MM.1S (cell line): ENCODE measurements around the gene SMURF1.

Experiments
- DNase-seq: peaks from one replicate; pipeline ENCODE4 v3.0.0-alpha.2; 2015
- H2AFZ ChIP-seq: fragments of 300-600 bp; sonication (generic); 2 replicates; pipeline ENCODE4 v1.6.0; 2016; ENCODE audit warnings: antibody characterized with exemption, low read length
- H3F3A ChIP-seq: fragments of 300-600 bp; sonication (generic); 2 replicates; pipeline ENCODE4 v1.6.1; 2016; ENCODE audit warnings: mild to moderate bottlenecking, antibody characterized with exemption, low read length, moderate library complexity, mixed read lengths; ENCODE audit not compliant: insufficient read depth
- H3K27ac ChIP-seq: fragments of 300-600 bp; sonication (generic); 2 replicates; pipeline ENCODE4 v1.5.1; 2016; ENCODE audit warnings: mild to moderate bottlenecking, low read length
- H3K27me3 ChIP-seq: fragments of 300-600 bp; sonication (generic); replicated peaks from 2 replicates; pipeline ENCODE4 v1.6.0; 2016; ENCODE audit warnings: low read length; ENCODE audit not compliant: insufficient read depth
- H3K36me3 ChIP-seq: fragments of 300-600 bp; sonication (generic); replicated peaks from 2 replicates; pipeline ENCODE4 v1.6.1; 2016; ENCODE audit warnings: mild to moderate bottlenecking, low read length, mixed read lengths; ENCODE audit not compliant: insufficient read depth
- H3K4me1 ChIP-seq: fragments of 300-600 bp; sonication (generic); 2 replicates; pipeline ENCODE4 v1.6.1; 2016; ENCODE audit warnings: low read length, mixed read lengths
- H3K4me2 ChIP-seq: fragments of 300-600 bp; sonication (generic); 2 replicates; pipeline ENCODE4 v1.6.0; 2016; ENCODE audit warnings: low read depth, low read length
- H3K4me3 ChIP-seq: fragments of 300-600 bp; sonication (generic); 2 replicates; pipeline ENCODE4 v1.5.1; 2016; ENCODE audit warnings: low read length, mixed read lengths
- H3K79me2 ChIP-seq: fragments of 300-600 bp; sonication (generic); 2 replicates; pipeline ENCODE4 v1.6.1; 2016; ENCODE audit warnings: mixed run types, low read length, mixed read lengths
- H3K9ac ChIP-seq: fragments of 300-600 bp; sonication (generic); 2 replicates; pipeline ENCODE4 v1.6.1; 2016; ENCODE audit warnings: low read length, mixed read lengths
- H3K9me2 ChIP-seq: fragments of 300-600 bp; sonication (generic); replicated peaks from 2 replicates; pipeline ENCODE4 v1.6.1; 2016; ENCODE audit warnings: mild to moderate bottlenecking, low read length, mixed read lengths; ENCODE audit not compliant: insufficient read depth
- H3K9me3 ChIP-seq: fragments of 300-600 bp; sonication (generic); replicated peaks from 2 replicates; pipeline ENCODE4 v1.6.1; 2016; ENCODE audit warnings: mild to moderate bottlenecking, low read length, mixed read lengths; ENCODE audit not compliant: insufficient read depth
- H4K20me1 ChIP-seq: fragments of 300-600 bp; sonication (generic); 2 replicates; pipeline ENCODE4 v1.6.1; 2016; ENCODE audit warnings: mild to moderate bottlenecking, low read length, moderate library complexity, mixed read lengths; ENCODE audit not compliant: insufficient read depth
- EZH2 ChIP-seq: fragments of 300-600 bp; sonication (generic); optimal IDR thresholded peaks from 2 replicates; pipeline ENCODE3; 2017; ENCODE audit warnings: low read depth, mild to moderate bottlenecking, antibody characterized with exemption, low read length, mixed read lengths
- EZH2phosphoT487 ChIP-seq: fragments of 300-600 bp; sonication (generic); IDR thresholded peaks from 2 replicates; pipeline ENCODE4 v1.6.1; 2018; ENCODE audit warnings: antibody characterized with exemption, low read length
- TF ChIP-seq, protein P1 (sequence below): fragments of 300-600 bp; sonication (generic); IDR thresholded peaks from 2 replicates; pipeline ENCODE4 v1.5.1; 2016; ENCODE audit warnings: antibody characterized with exemption, low read length, mixed read lengths

Gene SMURF1

DNA sequence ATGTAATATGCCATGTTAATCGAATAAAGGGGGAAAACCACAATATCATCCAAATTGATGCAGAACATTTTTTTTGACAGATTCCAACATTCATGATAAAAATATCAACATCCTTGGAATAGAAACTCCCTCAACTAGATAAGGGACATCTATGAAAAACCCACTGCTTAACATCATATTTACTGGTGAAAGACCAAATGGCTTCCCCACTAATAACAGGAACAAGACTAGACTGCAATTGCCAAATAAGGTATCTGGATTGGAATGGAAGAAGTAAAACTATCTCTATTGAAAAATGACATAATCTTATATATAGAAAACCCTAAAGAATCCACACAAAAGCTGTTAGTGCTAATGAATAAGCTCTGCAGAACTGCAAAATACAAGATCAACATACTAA, 27.8 kb downstream of the SMURF1 start:
- no peak overlapping the region for H3K4me2 ChIP-seq
- H3K27ac ChIP-seq, result no peak overlapping the region
- H3K4me1 ChIP-seq, result peaks cover 11% of the 10 kb centered on the region
- H3K36me3 ChIP-seq, result no peaks in the 10 kb centered on the region
- H3K9me3 ChIP-seq, result no peaks in the 10 kb centered on the region
- DNase-seq, result no peak
- H3K9me2 ChIP-seq, result no peaks in the 10 kb centered on the region
- no peak overlapping the region for H3K4me3 ChIP-seq
- no peaks in the 10 kb centered on the region for H4K20me1 ChIP-seq
- H2AFZ ChIP-seq, result no peak overlapping the region
- no peak overlapping the region for H3K9ac ChIP-seq
- no peaks in the 10 kb centered on the region for H3K27me3 ChIP-seq
- TF ChIP-seq EZH2, result no peak
- TF ChIP-seq, protein P1, sequence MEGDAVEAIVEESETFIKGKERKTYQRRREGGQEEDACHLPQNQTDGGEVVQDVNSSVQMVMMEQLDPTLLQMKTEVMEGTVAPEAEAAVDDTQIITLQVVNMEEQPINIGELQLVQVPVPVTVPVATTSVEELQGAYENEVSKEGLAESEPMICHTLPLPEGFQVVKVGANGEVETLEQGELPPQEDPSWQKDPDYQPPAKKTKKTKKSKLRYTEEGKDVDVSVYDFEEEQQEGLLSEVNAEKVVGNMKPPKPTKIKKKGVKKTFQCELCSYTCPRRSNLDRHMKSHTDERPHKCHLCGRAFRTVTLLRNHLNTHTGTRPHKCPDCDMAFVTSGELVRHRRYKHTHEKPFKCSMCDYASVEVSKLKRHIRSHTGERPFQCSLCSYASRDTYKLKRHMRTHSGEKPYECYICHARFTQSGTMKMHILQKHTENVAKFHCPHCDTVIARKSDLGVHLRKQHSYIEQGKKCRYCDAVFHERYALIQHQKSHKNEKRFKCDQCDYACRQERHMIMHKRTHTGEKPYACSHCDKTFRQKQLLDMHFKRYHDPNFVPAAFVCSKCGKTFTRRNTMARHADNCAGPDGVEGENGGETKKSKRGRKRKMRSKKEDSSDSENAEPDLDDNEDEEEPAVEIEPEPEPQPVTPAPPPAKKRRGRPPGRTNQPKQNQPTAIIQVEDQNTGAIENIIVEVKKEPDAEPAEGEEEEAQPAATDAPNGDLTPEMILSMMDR, result no peak
- no peak for TF ChIP-seq EZH2phosphoT487
- H3F3A ChIP-seq, result no peaks in the 10 kb centered on the region
- peaks cover 61% of the 10 kb centered on the region for H3K79me2 ChIP-seq

DNA sequence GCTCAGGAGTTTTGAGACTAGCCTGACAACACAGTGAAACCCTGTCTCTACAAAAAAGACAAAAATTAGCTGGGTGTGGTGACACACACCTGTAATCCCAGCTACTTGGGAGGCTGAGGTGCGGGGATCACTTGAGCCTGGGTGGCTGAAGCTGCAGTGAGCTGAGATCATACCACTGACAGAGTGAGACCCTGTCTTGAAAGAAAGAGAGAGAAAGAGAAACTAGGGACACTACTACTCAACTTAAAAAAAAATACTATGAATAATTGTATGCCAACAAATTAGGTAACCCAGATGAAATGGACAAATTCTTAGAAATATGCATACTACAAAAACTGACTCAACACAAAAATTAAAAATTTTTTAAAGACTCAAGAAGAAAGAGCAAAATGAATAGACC, 28.5 kb downstream of the SMURF1 start:
- Histone ChIP-seq H3F3A (no peaks in the 10 kb centered on the region), H3K27me3 (no peaks in the 10 kb centered on the region), H3K9ac (no peak overlapping the region), H3K79me2 (peaks cover 66% of the 10 kb centered on the region), H3K4me2 (no peak overlapping the region), H3K4me1 (peaks cover 11% of the 10 kb centered on the region), H3K9me3 (no peaks in the 10 kb centered on the region), H2AFZ (no peak overlapping the region), H4K20me1 (no peaks in the 10 kb centered on the region), H3K36me3 (no peaks in the 10 kb centered on the region), H3K9me2 (no peaks in the 10 kb centered on the region), H3K27ac (no peak overlapping the region), H3K4me3 (no peak overlapping the region)
- no peak for DNase-seq
- TF ChIP-seq, protein P1, result no peak
- no peak for TF ChIP-seq EZH2

DNA sequence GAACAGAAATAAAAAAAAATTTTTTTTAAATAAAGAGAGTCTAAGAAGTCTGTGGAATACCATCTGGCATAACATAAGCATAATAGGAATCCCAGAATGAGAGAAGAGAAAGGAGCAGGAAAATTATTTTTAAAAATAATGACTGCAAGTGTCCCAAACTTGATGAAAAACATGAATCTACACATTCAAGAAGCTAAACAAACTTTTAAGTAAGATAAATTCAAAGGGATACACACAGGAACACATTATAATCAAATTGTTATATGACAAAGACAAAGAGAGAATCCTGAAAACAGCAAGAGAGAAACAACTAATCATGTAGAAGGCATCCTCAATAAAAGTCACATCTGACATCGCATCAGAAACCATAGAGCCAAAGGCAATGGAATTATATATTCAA, 30.9 kb downstream of the SMURF1 start:
- Histone ChIP-seq H3K4me1 (peaks cover 11% of the 10 kb centered on the region), H3K9me2 (no peaks in the 10 kb centered on the region), H2AFZ (no peak overlapping the region), H3K4me2 (no peak overlapping the region), H3K9ac (no peak overlapping the region), H3K36me3 (no peaks in the 10 kb centered on the region), H3K27me3 (no peaks in the 10 kb centered on the region), H3K4me3 (no peak overlapping the region), H3K9me3 (no peaks in the 10 kb centered on the region), H4K20me1 (no peaks in the 10 kb centered on the region), H3K27ac (no peak overlapping the region), H3K79me2 (peaks cover 69% of the 10 kb centered on the region), H3F3A (no peaks in the 10 kb centered on the region)
- DNase-seq, result no peak
- TF ChIP-seq, protein P1, result no peak
- TF ChIP-seq EZH2, result no peak
- TF ChIP-seq EZH2phosphoT487, result no peak
